PC-9 (cell line): ENCODE results near the gene CPN2. TPM values are rescaled to one million over a fixed set of nuclear protein-coding genes. Genes with fewer than 3 reads are reported as not detected.

Experiments
- BruUV-seq: library from RNA; stranded (reverse); fragments of 400-500 nt; replicated peaks from 2 replicates; lab custom pipeline; 2021; lab: Mats Ljungman, UMichigan
- CTCF ChIA-PET: fragments of 300-600 bp; sonication (Branson Sonifier 250); formaldehyde crosslinking; loops from one replicate; lab custom pipeline; 2022; ENCODE audit warnings: antibody characterized with exemption; lab: Charles Lee
- POLR2A ChIA-PET: fragments of 300-600 bp; sonication (Branson Sonifier 250); formaldehyde crosslinking; loops from one replicate; lab custom pipeline; 2022; ENCODE audit warnings: antibody characterized with exemption; ENCODE audit not compliant: unreplicated experiment; lab: Charles Lee
- DNase-seq, 2 experiments: peaks; one replicate each; pipeline versions ENCODE4 v3.0.0 to v3.0.0-alpha.2; 2015 to 2022; ENCODE audit warnings: mixed read lengths in 1 of 2
- H2AFZ ChIP-seq: fragments of 200-600 bp; sonication (generic); 2 replicates; pipeline ENCODE4 v1.8.1; 2017; ENCODE audit warnings: antibody characterized with exemption
- H3F3A ChIP-seq: fragments of 200-600 bp; sonication (generic); 2 replicates; pipeline ENCODE4 v1.8.1; 2017; ENCODE audit warnings: antibody characterized with exemption, mild to moderate bottlenecking, low read depth; ENCODE audit not compliant: insufficient read depth
- H3K27ac ChIP-seq: fragments of 200-600 bp; sonication (generic); 2 replicates; pipeline ENCODE4 v1.6.1; 2016; ENCODE audit warnings: mixed run types
- H3K27me3 ChIP-seq: fragments of 200-600 bp; sonication (generic); 2 replicates; pipeline ENCODE4 v1.6.1; 2016; ENCODE audit warnings: low read depth, mixed run types; ENCODE audit not compliant: insufficient read depth
- H3K36me3 ChIP-seq: fragments of 200-600 bp; sonication (generic); 2 replicates; pipeline ENCODE4 v1.6.1; 2016; ENCODE audit warnings: low read depth, mixed run types
- H3K4me1 ChIP-seq: fragments of 200-600 bp; sonication (generic); replicated peaks from 2 replicates; pipeline ENCODE4 v1.6.1; 2016; ENCODE audit warnings: mixed run types; ENCODE audit not compliant: insufficient read depth
- H3K4me2 ChIP-seq: fragments of 200-600 bp; sonication (generic); 2 replicates; pipeline ENCODE4 v1.6.1; 2017; ENCODE audit warnings: mixed run types
- H3K4me3 ChIP-seq: fragments of 200-600 bp; sonication (generic); 2 replicates; pipeline ENCODE4 v1.6.1; 2016; ENCODE audit warnings: mixed run types
- H3K79me2 ChIP-seq: fragments of 200-600 bp; sonication (generic); 2 replicates; pipeline ENCODE4 v1.6.1; 2017; ENCODE audit warnings: low read depth, mixed run types
- H3K9me2 ChIP-seq: fragments of 200-600 bp; sonication (generic); 2 replicates; pipeline ENCODE4 v1.8.1; 2017; ENCODE audit warnings: mild to moderate bottlenecking; ENCODE audit not compliant: insufficient read depth
- H3K9me3 ChIP-seq: fragments of 200-600 bp; sonication (generic); 2 replicates; pipeline ENCODE4 v1.8.1; 2016; ENCODE audit warnings: low read depth; ENCODE audit not compliant: insufficient read depth
- H4K20me1 ChIP-seq: fragments of 200-600 bp; sonication (generic); 2 replicates; pipeline ENCODE4 v1.8.1; 2017; ENCODE audit not compliant: insufficient read depth
- CTCF ChIP-seq: fragments of 200-600 bp; sonication (generic); conservative IDR thresholded peaks from 2 replicates; pipeline ENCODE4 v1.6.1; 2017; ENCODE audit warnings: mixed run types, antibody characterized with exemption, mild to moderate bottlenecking, moderate library complexity
- EZH2 ChIP-seq: fragments of 200-600 bp; sonication (generic); IDR thresholded peaks from 2 replicates; pipeline ENCODE4 v1.8.0; 2017; ENCODE audit warnings: antibody characterized with exemption, low read depth
- intact Hi-C: fragments of 100-400 bp; cut with micrococcal nuclease; formaldehyde crosslinking; loops from one replicate; pipeline ENCODE4 v1.10.0; 2022; ENCODE audit not compliant: unreplicated experiment
- total RNA-seq: library from RNA; stranded (reverse); gene quantifications from 2 replicates; pipeline ENCODE4 v1.2.3, GENCODE V29; 2021

The CPN2 gene
- total RNA-seq, 1 experiment from 2014 or later, result not detected

- Histone ChIP-seq H3K79me2 (no peaks in the 10 kb centered on the region), H3K27me3 (peaks cover 20% of the 10 kb centered on the region; the same call in 1 of the 2 replicates), H3K4me3 (no peak overlapping the region), H3K4me1 (no peaks in the 10 kb centered on the region), H3K36me3 (no peaks in the 10 kb centered on the region), H3K4me2 (no peak overlapping the region), H3F3A (no peaks in the 10 kb centered on the region; the same call in 1 of the 2 replicates), H3K9me3 (peaks cover 10% of the 10 kb centered on the region; the same call in 1 of the 2 replicates), H3K27ac (no peak overlapping the region), H4K20me1 (no peaks in the 10 kb centered on the region), H2AFZ (no peak overlapping the region), H3K9me2 (no peaks in the 10 kb centered on the region)
- no peak for DNase-seq
- POLR2A ChIA-PET, result no interaction called here
- intact Hi-C loops, result no loop called here
- TF ChIP-seq CTCF (no peak), EZH2 (no peak)
- BruUV-seq, result no TSS peak
- CTCF ChIA-PET, result no interaction called here
Measured at GRCh38 chr3:194390835-194391234, 39.7 kb upstream of the CPN2 start.

- Histone ChIP-seq H3K36me3 (no peaks in the 10 kb centered on the region), H3K27me3 (peaks cover 20% of the 10 kb centered on the region; the same call in 1 of the 2 replicates), H2AFZ (no peak overlapping the region), H3K79me2 (no peaks in the 10 kb centered on the region), H3K4me3 (no peak overlapping the region), H3K4me1 (no peaks in the 10 kb centered on the region), H3K9me3 (peaks cover 10% of the 10 kb centered on the region; the same call in 1 of the 2 replicates), H3K9me2 (no peaks in the 10 kb centered on the region), H3F3A (no peaks in the 10 kb centered on the region), H4K20me1 (no peaks in the 10 kb centered on the region), H3K27ac (no peak overlapping the region), H3K4me2 (no peak overlapping the region)
- POLR2A ChIA-PET, result no interaction called here
- intact Hi-C loops, result no loop called here
- TF ChIP-seq CTCF (no peak), EZH2 (no peak)
- DNase-seq, result no peak
- CTCF ChIA-PET, result no interaction called here
- no TSS peak for BruUV-seq
Measured at GRCh38 chr3:194389269-194389668, 38.1 kb upstream of the CPN2 start.

DNA sequence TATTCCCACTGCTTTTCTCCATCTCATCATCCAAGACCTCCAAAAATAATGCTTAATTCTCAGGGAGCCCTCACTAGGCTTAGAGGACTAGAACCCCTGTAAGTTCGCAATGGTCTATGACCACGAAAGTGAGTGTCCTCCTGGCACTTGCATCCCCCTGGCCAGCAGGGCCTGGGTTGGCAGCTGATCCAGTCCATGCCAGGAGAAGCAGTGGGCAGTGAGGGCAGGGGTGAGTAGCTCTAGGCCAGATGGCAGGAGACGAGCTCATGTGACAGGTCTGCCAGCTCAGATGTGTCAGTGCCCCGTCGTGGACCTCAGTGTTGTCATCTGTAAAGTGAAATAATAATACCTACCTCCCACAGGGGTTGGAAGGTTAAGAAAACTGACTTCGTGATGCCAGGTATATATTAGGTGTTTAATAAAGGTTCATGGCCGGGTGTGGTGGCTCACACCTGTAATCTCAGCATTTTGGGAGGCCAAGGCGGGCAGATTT, 36.8 kb upstream of the CPN2 start:
- Histone ChIP-seq H3K9me3 (peaks cover 10% of the 10 kb centered on the region; the same call in 1 of the 2 replicates), H3K4me2 (no peak overlapping the region), H3K27ac (no peak overlapping the region), H3K4me3 (no peak overlapping the region), H3F3A (no peaks in the 10 kb centered on the region), H3K27me3 (peaks cover 29% of the 10 kb centered on the region; the same call in 1 of the 2 replicates), H3K36me3 (no peaks in the 10 kb centered on the region), H4K20me1 (no peaks in the 10 kb centered on the region), H3K79me2 (no peaks in the 10 kb centered on the region), H2AFZ (no peak overlapping the region), H3K9me2 (no peaks in the 10 kb centered on the region), H3K4me1 (no peaks in the 10 kb centered on the region)
- TF ChIP-seq CTCF, result no peak
- TF ChIP-seq EZH2, result no peak
- ChIA-PET POLR2A (interaction anchor here (0.6 kb wide), 1 partner anchor 245 kb away, joined by 5 read pairs; the partner anchor contains the start of gene TMEM44), CTCF (interaction anchor here (1.1 kb wide), 1 partner anchor 44 kb away, joined by 3 read pairs; no protein-coding TSS in a partner anchor)
- intact Hi-C loops, result no loop called here
- DNase-seq, result no peak
- no TSS peak for BruUV-seq
